ENCODE data around the gene ITGAV.

GRCh38 chr2:186554850-186555671 is 34.8 kb upstream of the ITGAV start:
- no peak for TF ChIP-seq CTCF (IDR thresholded peaks at IDR 0.05)
- no peak for TF ChIP-seq POLR2AphosphoS5 (IDR thresholded peaks at IDR 0.05)

All from esophagus muscularis mucosa (tissue), 3 donors.